CD4-positive, CD25-positive, alpha-beta regulatory T cell (primary cell): Measurements from ENCODE around the gene NFIB. TPM values are rescaled to one million over a fixed set of nuclear protein-coding genes. Genes with fewer than 3 reads are reported as not detected.

Source experiments
- ATAC-seq, 2 donors: fragments of 150-1000 bp; cut with Tn5 transposase; one replicate each; pipeline ENCODE4 v1.10.0; 2021; ENCODE audit warnings: low read depth in 2 of 2, moderate number of reproducible peaks in 2 of 2, moderate library complexity in 1 of 2
- DNase-seq, 3 donors: peaks; one replicate each; pipeline versions ENCODE4 v3.0.0 to v3.0.0-alpha.2; 2012 to 2022; ENCODE audit warnings: mixed read lengths in 1 of 3
- H3K27ac ChIP-seq: one replicate; pipeline ENCODE4 v1.7.0; 2013; ENCODE audit warnings: mild to moderate bottlenecking, low read length; ENCODE audit not compliant: insufficient read depth, poor library complexity, severe bottlenecking
- H3K27me3 ChIP-seq: one replicate; pipeline ENCODE4 v1.7.0; 2013; ENCODE audit warnings: low read length; ENCODE audit not compliant: control insufficient read depth, insufficient read depth
- H3K36me3 ChIP-seq: one replicate; pipeline ENCODE4 v1.7.0; 2013; ENCODE audit warnings: mild to moderate bottlenecking, low read length, moderate library complexity; ENCODE audit not compliant: control insufficient read depth, insufficient read depth
- H3K4me1 ChIP-seq: 2 replicates; pipeline ENCODE4 v1.7.0; 2013; ENCODE audit warnings: mild to moderate bottlenecking, low read length; ENCODE audit not compliant: insufficient read depth, control insufficient read depth, poor library complexity, severe bottlenecking
- H3K4me3 ChIP-seq: one replicate; pipeline ENCODE4 v1.7.0; 2013; ENCODE audit warnings: low read depth, mild to moderate bottlenecking, low read length, moderate library complexity
- H3K9me3 ChIP-seq, 2 experiments: 1 replicate in 1 of 2; 2 replicates in 1 of 2; pipeline ENCODE4 v1.7.0; 2013; ENCODE audit warnings: low read length in 2 of 2, mild to moderate bottlenecking in 1 of 2, moderate library complexity in 1 of 2; ENCODE audit not compliant: control insufficient read depth in 2 of 2
- H3K27ac Mint-ChIP-seq, 3 donors: one replicate each; pipeline ENCODE4 v1.8.0; 2020 to 2022; ENCODE audit warnings: mild to moderate bottlenecking in 3 of 3, mixed read lengths in 3 of 3, moderate library complexity in 2 of 3
- H3K27me3 Mint-ChIP-seq: one replicate; pipeline ENCODE4 v1.8.0; 2022; ENCODE audit warnings: mild to moderate bottlenecking, mixed read lengths
- H3K36me3 Mint-ChIP-seq: one replicate; pipeline ENCODE4 v1.8.0; 2020; ENCODE audit warnings: mixed read lengths
- H3K4me1 Mint-ChIP-seq, 4 donors: one replicate each; pipeline ENCODE4 v1.8.0; 2020 to 2022; ENCODE audit warnings: mixed read lengths in 4 of 4, mild to moderate bottlenecking in 1 of 4
- H3K4me3 Mint-ChIP-seq, 4 donors: one replicate each; pipeline ENCODE4 v1.8.0; 2020 to 2022; ENCODE audit warnings: mild to moderate bottlenecking in 4 of 4, mixed read lengths in 4 of 4, moderate library complexity in 3 of 4
- H3K9me3 Mint-ChIP-seq, 7 donors: one replicate each; pipeline ENCODE4 v1.8.0; 2020 to 2022; ENCODE audit warnings: mixed read lengths in 7 of 7, mild to moderate bottlenecking in 3 of 7, moderate library complexity in 2 of 7
- polyA plus RNA-seq, 4 donors: library from polyadenylated mRNA; unstranded; fragments of 300-500 nt; fragmentation: Illumina TruSeq; gene quantifications; one replicate each; pipeline ENCODE4 v1.2.3, GENCODE V29; 2021
- total RNA-seq: library from RNA; stranded (reverse); gene quantifications from one replicate; pipeline ENCODE4 v1.2.3, GENCODE V29; 2022

The NFIB gene
- total and polyA plus RNA-seq, 5 donors from 2014 or later: 0.20 TPM; not detected in 4

DNA sequence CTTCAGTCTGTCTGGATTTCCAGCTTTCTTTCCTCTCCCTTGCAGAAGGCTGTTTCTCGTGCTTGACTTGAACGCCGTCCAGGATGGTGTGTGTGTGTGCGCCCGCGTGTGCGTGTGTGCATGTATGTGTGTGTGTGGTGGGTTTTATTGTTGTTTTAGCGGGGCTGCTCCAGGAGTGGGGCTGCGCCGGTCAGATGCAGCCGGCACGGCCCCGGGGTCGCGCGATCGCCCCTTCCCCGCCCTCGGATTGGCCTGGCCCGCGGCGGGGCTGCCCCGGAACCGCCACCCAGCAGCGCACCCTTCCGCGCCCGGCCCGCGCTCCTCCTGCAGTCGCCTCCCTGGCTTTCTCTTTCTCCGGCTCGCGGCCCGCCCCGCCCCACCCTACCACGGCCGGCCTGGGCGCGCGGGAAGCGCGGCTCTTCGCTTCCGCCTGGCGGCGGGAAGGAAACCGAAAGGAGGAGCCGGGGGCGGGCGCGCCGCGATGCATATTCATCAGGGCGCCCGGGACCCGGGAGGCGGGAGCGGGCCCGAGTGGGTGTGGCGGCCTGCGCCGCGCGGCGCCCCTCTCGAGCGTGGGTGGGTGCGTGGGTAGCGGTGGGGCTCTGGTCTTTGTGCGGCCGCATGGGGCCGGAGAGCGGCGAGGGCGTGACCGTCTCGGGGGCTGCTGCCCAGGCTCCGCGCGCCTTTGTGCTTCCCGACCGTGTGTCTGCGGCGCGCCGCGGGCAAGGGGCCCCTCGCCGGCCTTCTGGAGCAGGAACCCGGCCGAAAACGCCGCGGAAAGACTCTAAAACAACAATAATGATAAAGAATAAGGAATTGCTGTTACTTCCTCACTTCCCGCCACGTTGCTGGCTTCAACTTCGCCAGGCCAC, 8.5 kb upstream of the NFIB start:
- no peaks in the 10 kb centered on the region for H3K9me3 ChIP-seq
- Mint-ChIP-seq H3K36me3 (no peaks in the 10 kb centered on the region), H3K4me1 (peaks cover 6 to 29% (median 14%) of the 10 kb centered on the region in 4 donors), H3K4me3 (peak overlapping the region; percentile 85 to 92 (median 89)), H3K9me3 (peaks cover 0 to 15% (median 0%) of the 10 kb centered on the region in 7 donors), H3K27me3 (peaks cover 58% of the 10 kb centered on the region), H3K27ac (peak overlapping the region in 1 of 3 donors; percentile 7)
- peaks cover 19% of the 10 kb centered on the region for H3K27me3 ChIP-seq
- H3K36me3 ChIP-seq: no peaks in the 10 kb centered on the region
- DNase-seq: peak; percentile 36 to 86 (median 40)
- ATAC-seq: peak; percentile 73 to 74
- H3K27ac ChIP-seq: no peak overlapping the region
- H3K4me1 ChIP-seq: peaks cover 4% of the 10 kb centered on the region
- peak overlapping the region; percentile 68 for H3K4me3 ChIP-seq

DNA sequence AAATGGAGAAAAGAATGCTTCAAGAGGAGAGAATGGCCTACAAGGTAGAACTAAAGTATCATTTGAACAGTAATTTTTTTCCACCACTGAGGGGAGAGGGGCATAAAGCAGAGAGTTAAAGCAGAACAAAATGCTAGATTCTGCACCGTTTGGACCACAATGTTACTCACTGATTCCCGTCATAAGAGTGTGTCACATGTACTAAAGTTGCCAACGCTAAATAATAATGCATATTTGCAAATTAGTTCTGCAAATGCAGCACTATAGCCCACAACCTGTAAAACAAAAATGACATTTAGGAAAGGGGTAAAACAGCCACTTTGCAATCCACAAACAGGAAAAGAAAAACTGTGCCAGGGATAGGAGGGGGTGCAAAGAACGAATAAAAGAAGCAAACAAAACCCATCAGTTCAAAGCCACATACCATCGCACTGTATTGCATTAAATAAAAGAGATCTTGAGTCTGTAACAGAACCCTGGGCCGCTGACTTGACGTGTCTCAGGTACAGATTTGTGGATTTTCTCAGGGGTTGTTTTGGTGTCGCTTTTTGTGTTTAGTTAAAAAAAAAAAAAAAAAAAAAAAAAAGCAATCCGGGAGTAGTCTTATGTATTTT, 7.7 kb upstream of the NFIB start:
- H3K27me3 ChIP-seq: peaks cover 20% of the 10 kb centered on the region
- Mint-ChIP-seq H3K9me3 (peaks cover 0 to 18% (median 0%) of the 10 kb centered on the region in 7 donors), H3K4me3 (peak overlapping the region; percentile 71 to 90 (median 86)), H3K4me1 (peaks cover 6 to 33% (median 14%) of the 10 kb centered on the region in 4 donors), H3K27me3 (peaks cover 61% of the 10 kb centered on the region), H3K27ac (no peak overlapping the region), H3K36me3 (no peaks in the 10 kb centered on the region)
- peak overlapping the region; percentile 68 for H3K4me3 ChIP-seq
- DNase-seq (no peak), ATAC-seq (no peak)
- peaks cover 4% of the 10 kb centered on the region for H3K4me1 ChIP-seq
- no peaks in the 10 kb centered on the region for H3K9me3 ChIP-seq
- H3K27ac ChIP-seq: no peak overlapping the region
- no peaks in the 10 kb centered on the region for H3K36me3 ChIP-seq

DNA sequence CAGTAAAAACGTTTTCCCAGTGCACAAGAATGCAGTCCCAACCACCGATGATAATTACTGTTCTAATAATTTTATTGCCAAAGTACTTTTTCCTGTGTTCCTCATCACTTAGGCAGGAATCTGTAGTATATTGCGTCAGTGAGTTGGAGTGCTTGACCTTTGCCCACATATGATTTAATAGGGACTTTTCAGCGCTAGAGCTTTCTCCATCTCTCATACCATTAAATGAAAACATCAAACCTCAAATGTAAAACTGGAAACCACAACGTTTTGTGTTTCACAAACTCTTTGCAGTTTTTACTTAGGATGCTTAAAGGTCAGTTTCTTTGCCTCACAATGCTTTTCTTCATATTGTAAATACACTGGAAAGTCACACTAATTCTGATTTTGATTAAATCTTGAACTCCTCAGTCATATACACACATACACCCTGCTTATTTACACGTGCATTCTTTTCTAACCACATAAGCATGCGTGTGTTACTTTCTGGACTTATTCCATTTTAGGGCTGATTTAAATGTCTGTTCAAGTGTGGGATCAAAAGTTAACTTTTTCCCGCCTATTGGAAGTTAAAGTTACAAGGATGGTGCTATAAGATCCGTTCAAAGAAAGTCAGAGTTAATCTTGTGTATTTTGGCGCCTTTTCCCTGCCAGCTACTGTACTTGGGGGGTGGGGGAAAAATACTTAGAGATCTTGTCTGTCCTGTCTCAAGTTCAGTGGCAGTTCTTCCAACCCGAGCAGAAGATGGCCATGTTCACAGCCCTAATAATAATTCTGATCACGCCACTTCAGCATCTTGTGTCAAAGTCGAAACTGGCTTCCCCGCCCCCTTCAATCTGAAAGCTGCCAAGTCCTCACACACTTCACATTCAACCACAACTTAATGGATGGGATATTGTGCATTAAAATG, 6.6 kb upstream of the NFIB start:
- Histone ChIP-seq H3K4me3 (no peak overlapping the region), H3K9me3 (no peaks in the 10 kb centered on the region), H3K27ac (no peak overlapping the region), H3K4me1 (peaks cover 8% of the 10 kb centered on the region), H3K36me3 (no peaks in the 10 kb centered on the region), H3K27me3 (peaks cover 18% of the 10 kb centered on the region)
- Mint-ChIP-seq H3K4me3 (peak overlapping the region; percentile 29 to 71 (median 50)), H3K36me3 (no peaks in the 10 kb centered on the region), H3K27me3 (peaks cover 72% of the 10 kb centered on the region), H3K27ac (no peak overlapping the region), H3K4me1 (peaks cover 6 to 39% (median 14%) of the 10 kb centered on the region in 4 donors), H3K9me3 (peaks cover 0 to 18% (median 0%) of the 10 kb centered on the region in 7 donors)
- no peak for ATAC-seq
- no peak for DNase-seq

DNA sequence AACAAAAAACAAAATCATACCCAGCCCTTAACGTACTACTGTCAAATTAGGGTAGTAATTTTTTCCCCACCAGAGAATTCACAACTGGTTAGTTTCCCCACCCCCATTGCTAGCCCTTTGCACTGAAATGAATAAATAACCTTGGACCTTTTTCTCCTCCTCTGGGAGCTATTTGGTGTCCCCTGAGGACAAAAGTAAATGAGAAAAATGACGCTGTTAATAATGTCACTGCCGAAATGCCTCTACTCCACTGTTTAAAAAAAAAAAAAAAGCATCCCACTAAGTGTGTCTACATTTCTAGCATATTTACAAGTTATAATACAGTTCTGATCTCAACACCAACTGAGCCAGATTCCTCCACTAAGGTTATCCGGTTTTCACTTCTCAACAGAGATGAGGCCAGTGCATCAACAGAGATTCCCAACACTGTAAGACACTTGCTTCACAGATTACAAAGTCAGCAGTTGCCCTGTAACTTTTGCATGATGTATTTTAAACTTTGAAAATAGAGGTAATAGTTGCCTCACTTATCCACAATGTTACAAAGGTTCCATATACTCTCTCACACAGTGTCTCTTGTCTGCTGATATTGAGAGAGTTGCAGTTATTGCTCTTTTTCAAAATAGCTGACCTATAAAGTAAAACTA, 5.1 kb upstream of the NFIB start:
- Mint-ChIP-seq H3K4me3 (peak overlapping the region in 2 of 4 donors; percentile 7 to 69), H3K36me3 (no peaks in the 10 kb centered on the region), H3K27ac (no peak overlapping the region), H3K9me3 (peaks cover 0 to 18% (median 0%) of the 10 kb centered on the region in 7 donors), H3K27me3 (peaks cover 75% of the 10 kb centered on the region), H3K4me1 (peaks cover 6 to 45% (median 15%) of the 10 kb centered on the region in 4 donors)
- Histone ChIP-seq H3K27ac (no peak overlapping the region), H3K27me3 (peaks cover 14% of the 10 kb centered on the region), H3K4me1 (peaks cover 20% of the 10 kb centered on the region), H3K4me3 (no peak overlapping the region), H3K9me3 (no peaks in the 10 kb centered on the region), H3K36me3 (no peaks in the 10 kb centered on the region)
- ATAC-seq (no peak), DNase-seq (no peak)

DNA sequence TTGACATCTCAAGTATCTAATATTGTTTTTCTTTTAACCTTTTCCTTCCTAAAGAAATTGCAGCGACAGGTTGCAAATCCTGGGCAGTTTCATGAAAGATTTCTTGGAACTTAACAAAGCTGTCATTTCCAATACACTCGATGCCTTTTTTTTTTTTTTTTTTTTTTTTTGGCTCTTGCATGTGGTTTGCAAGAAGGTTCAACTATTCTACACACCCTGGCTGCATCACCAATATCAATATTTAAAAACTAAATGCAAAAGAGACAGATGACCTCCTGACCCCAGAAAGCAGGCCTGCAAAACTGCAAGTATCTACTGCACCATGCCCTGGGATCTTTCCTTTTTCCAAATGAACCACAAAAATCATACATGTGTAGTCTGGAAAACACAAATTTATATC, 4.4 kb upstream of the NFIB start:
- Histone ChIP-seq H3K27me3 (peaks cover 9% of the 10 kb centered on the region), H3K27ac (no peak overlapping the region), H3K4me3 (no peak overlapping the region), H3K36me3 (no peaks in the 10 kb centered on the region), H3K9me3 (no peaks in the 10 kb centered on the region), H3K4me1 (peaks cover 23% of the 10 kb centered on the region)
- peaks cover 2% of the 10 kb centered on the region for H3K36me3 Mint-ChIP-seq
- H3K4me3 Mint-ChIP-seq: peak overlapping the region in 1 of 4 donors; percentile 7
- DNase-seq (no peak), ATAC-seq (no peak)
- H3K27ac Mint-ChIP-seq: no peak overlapping the region
- H3K9me3 Mint-ChIP-seq: peaks cover 0 to 18% (median 0%) of the 10 kb centered on the region in 7 donors
- peaks cover 76% of the 10 kb centered on the region for H3K27me3 Mint-ChIP-seq
- H3K4me1 Mint-ChIP-seq: peaks cover 6 to 47% (median 19%) of the 10 kb centered on the region in 4 donors

DNA sequence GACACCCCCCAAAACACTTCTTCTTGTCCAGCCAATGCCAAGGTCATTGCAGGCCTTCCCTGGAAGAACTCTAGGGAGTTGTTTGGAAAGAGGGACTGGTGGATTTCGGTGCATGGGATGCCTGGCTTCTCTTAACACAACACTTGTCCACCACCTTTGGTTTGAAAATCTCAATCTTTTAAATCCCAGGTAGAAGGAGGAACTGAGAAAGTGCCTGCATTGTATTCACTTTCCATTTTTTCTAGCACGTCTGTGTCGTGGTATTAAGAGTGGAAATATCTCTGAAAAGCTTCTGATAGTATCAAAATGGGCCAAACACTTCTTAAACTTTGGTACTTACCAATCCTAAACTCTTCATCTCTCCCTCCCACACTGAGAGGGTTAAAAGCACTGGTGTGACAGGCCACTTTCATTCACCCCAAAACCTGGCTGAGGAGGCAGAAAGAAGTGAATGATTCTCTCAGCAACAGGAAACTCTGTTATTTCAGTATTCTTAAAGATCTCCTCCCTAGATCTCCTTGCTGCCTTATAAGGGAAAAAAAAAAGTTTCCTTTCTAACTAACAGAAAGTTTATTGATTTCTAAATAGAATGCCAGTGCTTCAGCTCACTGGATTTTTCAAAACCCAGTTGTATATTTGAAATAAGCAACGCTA, 3.9 kb upstream of the NFIB start:
- ATAC-seq: no peak
- DNase-seq: no peak
- H3K27me3 Mint-ChIP-seq: peaks cover 74% of the 10 kb centered on the region
- Histone ChIP-seq H3K4me1 (peaks cover 24% of the 10 kb centered on the region), H3K27me3 (peaks cover 10% of the 10 kb centered on the region), H3K9me3 (no peaks in the 10 kb centered on the region), H3K27ac (no peak overlapping the region), H3K4me3 (no peak overlapping the region), H3K36me3 (no peaks in the 10 kb centered on the region)
- peak overlapping the region in 3 of 4 donors; percentile 7 to 44 (median 19) for H3K4me3 Mint-ChIP-seq
- no peak overlapping the region for H3K27ac Mint-ChIP-seq
- peaks cover 0 to 14% (median 0%) of the 10 kb centered on the region in 7 donors for H3K9me3 Mint-ChIP-seq
- H3K36me3 Mint-ChIP-seq: peaks cover 3% of the 10 kb centered on the region
- peaks cover 6 to 46% (median 16%) of the 10 kb centered on the region in 4 donors for H3K4me1 Mint-ChIP-seq
